Endothelial cell of umbilical vein (primary cell): ENCODE data around the gene KLF16. TPM values are rescaled to one million over a fixed set of nuclear protein-coding genes. Genes with fewer than 3 reads are reported as not detected.
"Not testable (repeated sequence)": the region's sequence is repeated elsewhere in the genome, so short reads cannot be mapped to it uniquely, and the experiment has no call there.

Experiments
- BruUV-seq: library from RNA; stranded (reverse); fragments of 400-500 nt; replicated peaks from 2 replicates; lab custom pipeline; 2021; lab: Mats Ljungman, UMichigan
- CTCF ChIA-PET: fragments of 300-600, 350-600 bp; sonication (Branson Sonifier 250); formaldehyde crosslinking; loops from one replicate; lab custom pipeline; 2021; ENCODE audit warnings: antibody characterized with exemption, inconsistent platforms; lab: Charles Lee
- POLR2A ChIA-PET: fragments of 300-600, 350-600 bp; sonication (Branson Sonifier 250); formaldehyde crosslinking; loops from one replicate; lab custom pipeline; 2021; ENCODE audit warnings: antibody characterized with exemption, inconsistent platforms; lab: Charles Lee
- DNase-seq: peaks from one replicate; pipeline ENCODE4 v3.0.0-alpha.2; 2011; ENCODE audit warnings: low read depth, low spot score
- FAIRE-seq: peaks from 2 replicates; lab custom pipeline; 2011; peaks lifted over from hg19 to GRCh38; lab: Jason Lieb, UNC
- H2AFZ ChIP-seq: 2 replicates; pipeline ENCODE4 v1.6.0; 2012; ENCODE audit warnings: low read depth, low read length, control low read depth, inconsistent platforms
- H3K27ac ChIP-seq: 2 replicates; pipeline ENCODE4 v1.5.1; 2011; ENCODE audit warnings: low read depth, mild to moderate bottlenecking, control low read depth, low read length, moderate library complexity; ENCODE audit not compliant: insufficient read depth
- H3K27me3 ChIP-seq, 2 experiments: 2 replicates each; pipeline versions ENCODE4 v1.6.0 to v1.6.1; 2011; ENCODE audit warnings: low read length in 2 of 2, mixed read lengths in 1 of 2; ENCODE audit not compliant: control insufficient read depth in 2 of 2, insufficient read depth in 2 of 2
- H3K36me3 ChIP-seq, 2 experiments: 2 replicates in 1 of 2; 3 replicates in 1 of 2; pipeline ENCODE4 v1.5.1; 2011; ENCODE audit warnings: low read length in 2 of 2, mild to moderate bottlenecking in 1 of 2, moderate library complexity in 1 of 2; ENCODE audit not compliant: control insufficient read depth in 2 of 2, insufficient read depth in 2 of 2; ENCODE audit errors: extremely low read depth in 1 of 2
- H3K4me1 ChIP-seq: 3 replicates; pipeline ENCODE4 v1.5.1; 2011; ENCODE audit warnings: mild to moderate bottlenecking, low read length; ENCODE audit not compliant: control insufficient read depth, insufficient read depth; ENCODE audit errors: extremely low read depth
- H3K4me2 ChIP-seq: 2 replicates; pipeline ENCODE4 v1.6.1; 2011; ENCODE audit warnings: low read length, control low read depth, mixed read lengths; ENCODE audit not compliant: insufficient read depth
- H3K4me3 ChIP-seq, 3 experiments: fragments of 200-600 bp in 1 of 3; sonication (generic), shearing (Covaris generic) in 1 of 3; replicated peaks in 1 of 3; 2 replicates each; pipeline ENCODE4 v1.5.1; 2011 to 2016; ENCODE audit warnings: control low read depth in 3 of 3, low read length in 3 of 3, mild to moderate bottlenecking in 2 of 3, inconsistent platforms in 1 of 3, low read depth in 1 of 3, moderate library complexity in 1 of 3; ENCODE audit not compliant: insufficient read depth in 1 of 3
- H3K79me2 ChIP-seq: 2 replicates; pipeline ENCODE4 v1.6.0; 2012; ENCODE audit warnings: low read length, inconsistent platforms; ENCODE audit not compliant: control insufficient read depth, insufficient read depth
- H3K9ac ChIP-seq: replicated peaks from 2 replicates; pipeline ENCODE3; 2011; ENCODE audit warnings: low read length, control low read depth; ENCODE audit not compliant: insufficient read depth; ENCODE audit errors: extremely low read depth
- H3K9me1 ChIP-seq: replicated peaks from 3 replicates; pipeline ENCODE4 v1.6.0; 2011; ENCODE audit warnings: mild to moderate bottlenecking, low read length; ENCODE audit not compliant: control insufficient read depth, insufficient read depth; ENCODE audit errors: extremely low read depth
- H3K9me3 ChIP-seq: replicated peaks from 2 replicates; pipeline ENCODE4 v1.5.1; 2012; ENCODE audit warnings: low read length, inconsistent platforms; ENCODE audit not compliant: control insufficient read depth, insufficient read depth
- H4K20me1 ChIP-seq: replicated peaks from 2 replicates; pipeline ENCODE3; 2011; ENCODE audit warnings: mild to moderate bottlenecking, low read length; ENCODE audit not compliant: control insufficient read depth, insufficient read depth; ENCODE audit errors: extremely low read depth
- EZH2 ChIP-seq: IDR thresholded peaks from 2 replicates; pipeline ENCODE4 v1.6.1; 2012; ENCODE audit warnings: borderline replicate concordance, low read depth, mild to moderate bottlenecking, moderate library complexity, low read length, inconsistent platforms; ENCODE audit not compliant: severe bottlenecking
- FOS ChIP-seq: IDR thresholded peaks from 2 replicates; pipeline ENCODE4 v1.6.1; 2011; ENCODE audit warnings: mild to moderate bottlenecking, low read length, moderate library complexity, borderline replicate concordance; ENCODE audit not compliant: insufficient read depth
- GATA2 ChIP-seq: IDR thresholded peaks from 2 replicates; pipeline ENCODE4 v1.7.0; 2011; ENCODE audit warnings: low read depth, mild to moderate bottlenecking, moderate library complexity, mixed read lengths, low read length; ENCODE audit not compliant: insufficient read length, insufficient read depth
- JUN ChIP-seq: IDR thresholded peaks from 2 replicates; pipeline ENCODE4 v1.6.1; 2011; ENCODE audit warnings: borderline replicate concordance, low read depth; ENCODE audit not compliant: insufficient read length, insufficient read depth
- MYC ChIP-seq: IDR thresholded peaks from one replicate; pipeline ENCODE4 v1.6.1; 2011; ENCODE audit warnings: mild to moderate bottlenecking, low read depth, low read length
- POLR2A ChIP-seq: IDR thresholded peaks from 2 replicates; pipeline ENCODE4 v1.6.1; 2012; ENCODE audit warnings: low read depth, mild to moderate bottlenecking, control low read depth, low read length
- POLR2AphosphoS5 ChIP-seq: IDR thresholded peaks from 2 replicates; pipeline ENCODE4 v1.6.1; 2012; ENCODE audit warnings: low read depth, mild to moderate bottlenecking, control low read depth, low read length, moderate library complexity; ENCODE audit not compliant: insufficient read depth
- dilution Hi-C: fragments of 300-500 bp; cut with MboI; formaldehyde crosslinking; loops from one replicate; pipeline ENCODE4 v1.15.0; 2019; ENCODE audit warnings: low sequenced_read_pairs; ENCODE audit not compliant: extremely low pct_ligation_motif_present
- intact Hi-C: fragments of 100-400 bp; cut with micrococcal nuclease; formaldehyde crosslinking; loops from one replicate; pipeline ENCODE4 v1.10.0; 2022
- polyA plus RNA-seq, 4 experiments: library from polyadenylated mRNA; depleted of rRNA in 3 of 4; stranded (reverse) in 3 of 4; unstranded in 1 of 4; fragments of >200 nt; gene quantifications; 2 replicates each; pipeline versions ENCODE4 v1.2.1 to v1.2.3, GENCODE V29; 2011 to 2012; ENCODE audit warnings: missing spikeins in 1 of 4
- total RNA-seq: library from RNA; stranded (reverse); gene quantifications from 2 replicates; pipeline ENCODE4 v1.2.3, GENCODE V29; 2021
- TF ChIP-seq, protein P1 (sequence below), 2 donors: IDR thresholded peaks; 1 replicate in 1 of 2; 2 replicates in 1 of 2; pipeline ENCODE4 v1.5.1; 2011; ENCODE audit warnings: low read length in 2 of 2, mild to moderate bottlenecking in 2 of 2, moderate library complexity in 2 of 2, control low read depth in 1 of 2, inconsistent platforms in 1 of 2, low read depth in 1 of 2; ENCODE audit not compliant: insufficient read depth in 1 of 2; ENCODE audit errors: extremely low read depth in 1 of 2
- TF ChIP-seq, protein P2 (sequence below): IDR thresholded peaks from 2 replicates; pipeline ENCODE4 v1.6.1; 2011; ENCODE audit not compliant: insufficient read depth, insufficient read length

KLF16 gene
- total and polyA plus RNA-seq, 2 donors (not counting 3 experiments of a cell fraction or from before 2014, with no cell fraction given): 11.6 to 36.6 TPM

GRCh38 chr19:1882089-1882785 is 18.9 kb upstream of the KLF16 start:
- Histone ChIP-seq H3K9me3 (no peaks in the 10 kb centered on the region), H3K9ac (peak overlapping the region; percentile 28), H3K79me2 (peaks cover 38% of the 10 kb centered on the region), H2AFZ (no peak overlapping the region), H3K27ac (peak overlapping the region; percentile 63), H3K27me3 (no peaks in the 10 kb centered on the region), H3K4me3 (no peak overlapping the region), H4K20me1 (no peaks in the 10 kb centered on the region), H3K4me1 (peaks cover 27% of the 10 kb centered on the region), H3K36me3 (peaks cover 0 to 1% of the 10 kb centered on the region in 2 experiments), H3K4me2 (no peak overlapping the region), H3K9me1 (no peaks in the 10 kb centered on the region)
- DNase-seq: peak; percentile 49
- intact Hi-C loops (no loop called here), dilution Hi-C loops (no loop called here)
- FAIRE-seq: peak; percentile 43
- BruUV-seq: no TSS peak
- CTCF ChIA-PET: interaction anchor here (0.8 kb wide), 2 partner anchors 16 to 18 kb away, joined by 3 read pairs; no protein-coding TSS in a partner anchor
- no peak for TF ChIP-seq MYC
- TF ChIP-seq POLR2A: no peak
- TF ChIP-seq POLR2AphosphoS5: no peak
- TF ChIP-seq, protein P1, sequence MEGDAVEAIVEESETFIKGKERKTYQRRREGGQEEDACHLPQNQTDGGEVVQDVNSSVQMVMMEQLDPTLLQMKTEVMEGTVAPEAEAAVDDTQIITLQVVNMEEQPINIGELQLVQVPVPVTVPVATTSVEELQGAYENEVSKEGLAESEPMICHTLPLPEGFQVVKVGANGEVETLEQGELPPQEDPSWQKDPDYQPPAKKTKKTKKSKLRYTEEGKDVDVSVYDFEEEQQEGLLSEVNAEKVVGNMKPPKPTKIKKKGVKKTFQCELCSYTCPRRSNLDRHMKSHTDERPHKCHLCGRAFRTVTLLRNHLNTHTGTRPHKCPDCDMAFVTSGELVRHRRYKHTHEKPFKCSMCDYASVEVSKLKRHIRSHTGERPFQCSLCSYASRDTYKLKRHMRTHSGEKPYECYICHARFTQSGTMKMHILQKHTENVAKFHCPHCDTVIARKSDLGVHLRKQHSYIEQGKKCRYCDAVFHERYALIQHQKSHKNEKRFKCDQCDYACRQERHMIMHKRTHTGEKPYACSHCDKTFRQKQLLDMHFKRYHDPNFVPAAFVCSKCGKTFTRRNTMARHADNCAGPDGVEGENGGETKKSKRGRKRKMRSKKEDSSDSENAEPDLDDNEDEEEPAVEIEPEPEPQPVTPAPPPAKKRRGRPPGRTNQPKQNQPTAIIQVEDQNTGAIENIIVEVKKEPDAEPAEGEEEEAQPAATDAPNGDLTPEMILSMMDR (IDR thresholded peaks at IDR 0.05; ENCODE audit: extremely low read depth in 1 of 2, insufficient read depth in 1 of 2, low read depth in 1 of 2, low read length in 2 of 2): no peak
- TF ChIP-seq FOS: no peak
- TF ChIP-seq GATA2: no peak
- no peak for TF ChIP-seq JUN
- TF ChIP-seq, protein P2, sequence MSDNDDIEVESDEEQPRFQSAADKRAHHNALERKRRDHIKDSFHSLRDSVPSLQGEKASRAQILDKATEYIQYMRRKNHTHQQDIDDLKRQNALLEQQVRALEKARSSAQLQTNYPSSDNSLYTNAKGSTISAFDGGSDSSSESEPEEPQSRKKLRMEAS: no peak
- no peak for TF ChIP-seq EZH2
- POLR2A ChIA-PET: no interaction called here

GRCh38 chr19:1881393-1882088 is 18.2 kb upstream of the KLF16 start:
- FAIRE-seq, H3K4me2 ChIP-seq, DNase-seq, H2AFZ ChIP-seq, H4K20me1 ChIP-seq, BruUV-seq, POLR2A ChIA-PET, intact Hi-C loops, H3K36me3 ChIP-seq, H3K9me3 ChIP-seq, dilution Hi-C loops, H3K27me3 ChIP-seq, H3K4me3 ChIP-seq, H3K9me1 ChIP-seq: not testable (repeated sequence)
- peaks cover 38% of the 10 kb centered on the region for H3K79me2 ChIP-seq
- peak overlapping the region; percentile 28 for H3K9ac ChIP-seq
- H3K4me1 ChIP-seq: peaks cover 29% of the 10 kb centered on the region
- H3K27ac ChIP-seq: peak overlapping the region; percentile 63
- CTCF ChIA-PET: interaction anchor here (0.8 kb wide), 2 partner anchors 15 to 17 kb away, joined by 3 read pairs; no protein-coding TSS in a partner anchor
